ENCODE data around the gene STC2. TPM values are rescaled to one million over a fixed set of nuclear protein-coding genes. Genes with fewer than 3 reads are reported as not detected.
"Not testable (repeated sequence)": the region's sequence is repeated elsewhere in the genome, so short reads cannot be mapped to it uniquely, and the experiment has no call there.

The STC2 gene
- total RNA-seq (2022): 48.3 and 60.4 TPM in 2 replicates
- Bru-seq, nascent RNA: percentile 94 among the genes with signal in this experiment
- BruChase-seq, experiment 1, labeled RNA remaining after a 6-hour chase: percentile 91 among the genes with signal in this experiment
- BruChase-seq, experiment 2, labeled RNA remaining after a 2-hour chase: percentile 94 among the genes with signal in this experiment
- long read RNA-seq, full-length matches to known transcripts: 29 of 47 reads
- long read RNA-seq, partial matches to known transcripts: 0 of 47 reads
- long read RNA-seq, other reads (novel, unspliced or antisense): 18 of 47 reads

GRCh38 chr5:173327948-173328843 is at the start of gene STC2:
Gene STC2, minus strand, starts transcription at chr5:173328414. Its CDS starts 221 bp downstream, at chr5:173328193.
- Mint-ChIP-seq H3K36me3 (ENCODE audit: insufficient read depth, unreplicated experiment) (peaks cover 74% of the 10 kb centered on the region), H3K27me3 (ENCODE audit: unreplicated experiment) (no peaks in the 10 kb centered on the region), H3K27ac (ENCODE audit: unreplicated experiment) (peak within 1 kb of the TSS; percentile 93), H3K4me3 (ENCODE audit: low read depth, unreplicated experiment) (peak within 1 kb of the TSS; percentile 81), H3K9me3 (ENCODE audit: low read depth, unreplicated experiment) (peaks cover 2% of the 10 kb centered on the region), H3K4me1 (ENCODE audit: low read depth, unreplicated experiment) (peaks cover 28% of the 10 kb centered on the region)
- intact Hi-C loops (cut with micrococcal nuclease; ENCODE audit: unreplicated experiment): loop anchor here (2.0 to 10.0 kb wide), 4 partner anchors 127 to 349 kb away; no protein-coding TSS in a partner anchor
- no TSS peak for BruUV-seq (replicated peaks)
- CTCF ChIA-PET: interaction anchor here (0.9 to 3.2 kb wide), 5 partner anchors 26 to 344 kb away, joined by 3 to 12 read pairs (median 3); partner anchors contain the start of genes ATP6V0E1 and BOD1
- TF ChIP-seq, protein P1, sequence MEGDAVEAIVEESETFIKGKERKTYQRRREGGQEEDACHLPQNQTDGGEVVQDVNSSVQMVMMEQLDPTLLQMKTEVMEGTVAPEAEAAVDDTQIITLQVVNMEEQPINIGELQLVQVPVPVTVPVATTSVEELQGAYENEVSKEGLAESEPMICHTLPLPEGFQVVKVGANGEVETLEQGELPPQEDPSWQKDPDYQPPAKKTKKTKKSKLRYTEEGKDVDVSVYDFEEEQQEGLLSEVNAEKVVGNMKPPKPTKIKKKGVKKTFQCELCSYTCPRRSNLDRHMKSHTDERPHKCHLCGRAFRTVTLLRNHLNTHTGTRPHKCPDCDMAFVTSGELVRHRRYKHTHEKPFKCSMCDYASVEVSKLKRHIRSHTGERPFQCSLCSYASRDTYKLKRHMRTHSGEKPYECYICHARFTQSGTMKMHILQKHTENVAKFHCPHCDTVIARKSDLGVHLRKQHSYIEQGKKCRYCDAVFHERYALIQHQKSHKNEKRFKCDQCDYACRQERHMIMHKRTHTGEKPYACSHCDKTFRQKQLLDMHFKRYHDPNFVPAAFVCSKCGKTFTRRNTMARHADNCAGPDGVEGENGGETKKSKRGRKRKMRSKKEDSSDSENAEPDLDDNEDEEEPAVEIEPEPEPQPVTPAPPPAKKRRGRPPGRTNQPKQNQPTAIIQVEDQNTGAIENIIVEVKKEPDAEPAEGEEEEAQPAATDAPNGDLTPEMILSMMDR (IDR thresholded peaks at IDR 0.05; ENCODE audit: unreplicated experiment): no peak
- DNase-seq: peak; percentile 97

DNA sequence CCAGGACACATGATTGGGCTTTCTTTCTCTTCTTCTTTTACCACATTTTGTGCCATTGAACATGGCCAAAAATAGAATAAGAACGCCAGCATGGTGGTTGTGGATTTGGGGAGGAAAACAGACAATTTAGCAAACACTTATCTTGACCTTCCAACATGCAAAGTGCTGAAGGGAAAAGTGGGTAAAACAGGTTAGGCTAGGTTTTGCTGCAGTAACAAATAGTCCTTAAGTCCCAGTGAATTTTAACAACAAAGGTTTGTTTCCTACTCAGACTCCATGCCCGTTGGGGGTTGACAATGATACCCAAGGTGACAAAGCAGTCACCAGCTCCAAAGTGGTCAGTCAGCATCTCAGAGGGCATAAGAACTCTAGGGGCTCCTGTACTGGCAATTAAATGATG is 43.2 kb upstream of the STC2 start:
- CTCF ChIA-PET: no interaction called here
- H3K27me3 Mint-ChIP-seq (ENCODE audit: unreplicated experiment): peaks cover 31% of the 10 kb centered on the region
- no peak overlapping the region for H3K4me3 Mint-ChIP-seq (ENCODE audit: low read depth, unreplicated experiment)

DNA sequence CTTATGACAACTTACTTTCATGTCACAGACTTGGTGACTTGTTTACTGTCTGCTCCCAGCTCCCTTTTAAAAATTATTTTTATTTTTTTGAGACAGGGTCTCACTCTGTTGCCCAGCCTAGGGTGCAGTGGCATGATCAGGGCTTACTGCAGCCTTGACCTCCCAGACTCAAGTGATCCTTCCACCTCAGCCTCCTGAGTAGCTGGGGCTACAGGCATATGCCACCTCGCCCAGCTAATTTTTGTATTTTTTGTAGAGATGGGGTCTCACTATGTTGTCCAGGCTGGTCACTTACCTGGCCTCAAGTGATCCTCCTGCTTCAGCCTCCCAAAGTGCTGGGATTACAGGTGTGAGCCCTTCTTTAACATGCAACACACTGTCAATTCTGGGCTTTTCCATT is 35.2 kb upstream of the STC2 start:
- H3K4me1 Mint-ChIP-seq (ENCODE audit: low read depth, unreplicated experiment); H3K27ac Mint-ChIP-seq (ENCODE audit: unreplicated experiment); CTCF ChIA-PET; BruUV-seq (replicated peaks); H3K4me3 Mint-ChIP-seq (ENCODE audit: low read depth, unreplicated experiment); intact Hi-C loops (cut with micrococcal nuclease; ENCODE audit: unreplicated experiment); DNase-seq; H3K9me3 Mint-ChIP-seq (ENCODE audit: low read depth, unreplicated experiment); H3K36me3 Mint-ChIP-seq (ENCODE audit: insufficient read depth, unreplicated experiment): not testable (repeated sequence)
- H3K27me3 Mint-ChIP-seq (ENCODE audit: unreplicated experiment): peaks cover 49% of the 10 kb centered on the region

More for the DNA sequence above, 43.2 kb upstream of the STC2 start:
- Mint-ChIP-seq H3K27ac (ENCODE audit: unreplicated experiment) (no peak overlapping the region), H3K4me1 (ENCODE audit: low read depth, unreplicated experiment) (no peaks in the 10 kb centered on the region), H3K36me3 (ENCODE audit: insufficient read depth, unreplicated experiment) (no peaks in the 10 kb centered on the region), H3K9me3 (ENCODE audit: low read depth, unreplicated experiment) (peaks cover 4% of the 10 kb centered on the region)
- no TSS peak for BruUV-seq (replicated peaks)
- intact Hi-C loops (cut with micrococcal nuclease; ENCODE audit: unreplicated experiment): no loop called here
- TF ChIP-seq, protein P1 (IDR thresholded peaks at IDR 0.05; ENCODE audit: unreplicated experiment): no peak
- DNase-seq: no peak

DNA sequence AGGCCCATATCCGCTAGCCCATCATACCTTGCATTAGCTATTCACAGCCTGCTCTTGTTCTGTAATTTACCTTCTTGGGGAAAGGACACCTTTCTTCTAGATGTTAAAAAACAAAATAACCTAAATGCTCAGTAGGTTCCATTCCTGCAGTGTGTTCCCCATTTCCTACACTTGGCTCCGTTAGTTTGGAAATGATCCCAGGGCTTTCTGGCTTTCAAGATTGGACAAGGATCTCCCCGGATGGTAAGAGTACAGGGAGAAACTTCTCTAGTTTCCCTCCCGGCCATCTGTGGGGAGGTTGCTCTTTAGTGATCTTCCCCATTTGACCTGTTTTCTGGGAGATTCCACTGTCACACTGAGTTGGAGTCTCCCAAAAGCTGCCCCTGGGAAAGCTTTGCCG is 27.3 kb upstream of the STC2 start:
- no peaks in the 10 kb centered on the region for H3K9me3 Mint-ChIP-seq (ENCODE audit: low read depth, unreplicated experiment)
- no peak for DNase-seq
- H3K4me3 Mint-ChIP-seq (ENCODE audit: low read depth, unreplicated experiment): no peak overlapping the region
- no peak overlapping the region for H3K27ac Mint-ChIP-seq (ENCODE audit: unreplicated experiment)
- intact Hi-C loops (cut with micrococcal nuclease; ENCODE audit: unreplicated experiment): no loop called here
- TF ChIP-seq, protein P1 (IDR thresholded peaks at IDR 0.05; ENCODE audit: unreplicated experiment): no peak
- H3K27me3 Mint-ChIP-seq (ENCODE audit: unreplicated experiment): peaks cover 44% of the 10 kb centered on the region
- CTCF ChIA-PET: no interaction called here
- H3K4me1 Mint-ChIP-seq (ENCODE audit: low read depth, unreplicated experiment): no peaks in the 10 kb centered on the region
- H3K36me3 Mint-ChIP-seq (ENCODE audit: insufficient read depth, unreplicated experiment): no peaks in the 10 kb centered on the region
- BruUV-seq (replicated peaks): no TSS peak

Data from Calu3 (cell line).